ENCODE measurements around the gene TARS1. TPM values are rescaled to one million over a fixed set of nuclear protein-coding genes. Genes with fewer than 3 reads are reported as not detected.
A peak's percentile ranks its signal among the peaks of the same experiment; 100 is the strongest.

TARS1 gene
- total and polyA plus RNA-seq, 2 donors from 2014 or later: 66.0 to 99.5 TPM

DNA sequence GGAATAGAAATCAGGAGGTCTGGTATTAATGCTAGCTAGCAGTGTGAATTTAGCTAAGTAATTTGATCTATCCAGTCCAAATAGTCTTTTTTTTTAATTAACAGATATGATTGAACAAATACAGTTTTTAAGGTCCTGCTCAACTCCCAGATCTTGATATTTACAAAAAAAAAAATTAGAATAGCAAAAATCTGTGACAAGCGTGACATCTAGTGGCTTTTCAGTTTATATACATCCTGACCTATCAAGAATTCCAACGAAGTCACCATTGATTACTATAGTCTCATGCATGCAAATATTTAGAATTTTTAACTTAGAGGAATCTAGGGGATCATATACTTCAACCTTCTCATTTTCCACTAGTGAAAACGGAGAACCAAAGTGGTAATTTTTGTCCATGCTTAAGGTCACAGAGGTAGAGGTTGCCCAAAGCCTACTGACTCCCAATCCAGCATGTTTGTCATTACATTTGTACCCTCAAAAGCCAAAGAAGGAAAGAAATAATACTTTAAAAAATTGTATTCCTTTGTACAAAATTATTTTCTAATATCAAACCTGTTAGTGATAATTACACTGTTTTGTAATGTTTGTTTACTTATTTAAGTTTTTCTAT lies 17.6 kb upstream of the TARS1 start:
- Histone ChIP-seq H3K4me3 (ENCODE audit: low read length in 3 of 3) (no peak overlapping the region), H3K9ac (ENCODE audit: low read length in 3 of 3) (no peak overlapping the region), H3K36me3 (ENCODE audit: control insufficient read depth in 2 of 3, insufficient read depth in 3 of 3, low read length in 3 of 3) (no peaks in the 10 kb centered on the region), H3K27me3 (ENCODE audit: control insufficient read depth, insufficient read depth, low read length) (no peaks in the 10 kb centered on the region), H3K4me1 (ENCODE audit: control insufficient read depth in 2 of 3, insufficient read depth in 2 of 3, low read depth in 1 of 3, low read length in 3 of 3) (no peaks in the 10 kb centered on the region), H3K27ac (ENCODE audit: low read depth in 2 of 2, low read length in 2 of 2) (no peak overlapping the region), H3K9me3 (ENCODE audit: control insufficient read depth in 2 of 3, insufficient read depth in 1 of 3, low read length in 3 of 3) (no peaks in the 10 kb centered on the region)
- intact Hi-C loops (cut with DNase I): no loop called here
- TF ChIP-seq, protein P1, sequence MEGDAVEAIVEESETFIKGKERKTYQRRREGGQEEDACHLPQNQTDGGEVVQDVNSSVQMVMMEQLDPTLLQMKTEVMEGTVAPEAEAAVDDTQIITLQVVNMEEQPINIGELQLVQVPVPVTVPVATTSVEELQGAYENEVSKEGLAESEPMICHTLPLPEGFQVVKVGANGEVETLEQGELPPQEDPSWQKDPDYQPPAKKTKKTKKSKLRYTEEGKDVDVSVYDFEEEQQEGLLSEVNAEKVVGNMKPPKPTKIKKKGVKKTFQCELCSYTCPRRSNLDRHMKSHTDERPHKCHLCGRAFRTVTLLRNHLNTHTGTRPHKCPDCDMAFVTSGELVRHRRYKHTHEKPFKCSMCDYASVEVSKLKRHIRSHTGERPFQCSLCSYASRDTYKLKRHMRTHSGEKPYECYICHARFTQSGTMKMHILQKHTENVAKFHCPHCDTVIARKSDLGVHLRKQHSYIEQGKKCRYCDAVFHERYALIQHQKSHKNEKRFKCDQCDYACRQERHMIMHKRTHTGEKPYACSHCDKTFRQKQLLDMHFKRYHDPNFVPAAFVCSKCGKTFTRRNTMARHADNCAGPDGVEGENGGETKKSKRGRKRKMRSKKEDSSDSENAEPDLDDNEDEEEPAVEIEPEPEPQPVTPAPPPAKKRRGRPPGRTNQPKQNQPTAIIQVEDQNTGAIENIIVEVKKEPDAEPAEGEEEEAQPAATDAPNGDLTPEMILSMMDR (IDR thresholded peaks at IDR 0.05; ENCODE audit: borderline replicate concordance, extremely low read depth, insufficient read depth): peak; percentile 38
- DNase-seq (peak in 2 of 5 donors; percentile 40 to 56), FAIRE-seq (peak; percentile 61)

DNA sequence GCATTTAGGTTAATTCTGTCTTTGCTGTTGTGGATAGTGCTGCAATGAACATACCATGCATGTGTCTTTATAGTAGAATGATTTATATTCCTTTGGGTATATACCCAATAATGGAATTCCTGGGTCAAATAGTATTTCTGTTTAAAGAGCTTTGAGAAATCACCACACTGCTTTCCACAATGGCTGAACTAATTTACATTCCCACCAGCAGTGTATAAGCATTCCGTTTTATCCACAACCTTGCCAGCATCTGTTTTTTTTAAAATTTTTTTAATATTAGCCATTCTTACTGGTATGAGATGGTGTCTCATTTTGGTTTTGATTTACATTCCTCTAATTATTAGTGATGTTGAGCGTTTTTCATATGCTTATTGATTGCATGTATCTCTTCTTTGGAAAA lies 15.5 kb upstream of the TARS1 start:
- DNase-seq (no peak), FAIRE-seq (no peak)
- intact Hi-C loops (cut with DNase I): no loop called here
- no peaks in the 10 kb centered on the region for H3K36me3 ChIP-seq (ENCODE audit: control insufficient read depth in 2 of 3, insufficient read depth in 3 of 3, low read length in 3 of 3)
- no peak overlapping the region for H3K27ac ChIP-seq (ENCODE audit: low read depth in 2 of 2, low read length in 2 of 2)
- no peaks in the 10 kb centered on the region for H3K27me3 ChIP-seq (ENCODE audit: control insufficient read depth, insufficient read depth, low read length)
- H3K9me3 ChIP-seq (ENCODE audit: control insufficient read depth in 2 of 3, insufficient read depth in 1 of 3, low read length in 3 of 3): no peaks in the 10 kb centered on the region
- TF ChIP-seq, protein P1 (IDR thresholded peaks at IDR 0.05; ENCODE audit: borderline replicate concordance, extremely low read depth, insufficient read depth): no peak
- H3K9ac ChIP-seq (ENCODE audit: low read length in 3 of 3): no peak overlapping the region
- no peaks in the 10 kb centered on the region for H3K4me1 ChIP-seq (ENCODE audit: control insufficient read depth in 2 of 3, insufficient read depth in 2 of 3, low read depth in 1 of 3, low read length in 3 of 3)
- H3K4me3 ChIP-seq (ENCODE audit: low read length in 3 of 3): no peak overlapping the region

DNA sequence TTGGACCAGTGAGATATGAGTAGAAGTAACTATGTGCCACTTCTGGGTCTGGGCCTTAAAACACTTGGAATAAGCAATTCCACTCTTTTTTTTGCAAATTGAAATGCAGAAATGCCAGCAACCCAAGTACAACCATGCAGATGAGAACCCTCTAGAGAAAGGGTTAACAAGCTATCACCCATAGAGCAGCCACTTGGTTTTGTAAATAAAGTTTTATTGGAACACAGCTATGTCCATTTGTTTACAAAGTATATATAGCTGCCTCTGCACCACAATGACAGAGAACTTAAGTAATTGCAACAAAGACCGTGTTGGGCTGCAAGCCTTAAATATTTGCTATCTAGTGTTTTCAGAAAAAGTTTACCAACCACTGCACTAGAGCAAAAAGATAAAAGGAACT lies 9.8 kb upstream of the TARS1 start:
- Histone ChIP-seq H3K4me3 (ENCODE audit: low read length in 3 of 3) (no peak overlapping the region), H3K9me3 (ENCODE audit: control insufficient read depth in 2 of 3, insufficient read depth in 1 of 3, low read length in 3 of 3) (no peaks in the 10 kb centered on the region), H3K9ac (ENCODE audit: low read length in 3 of 3) (no peak overlapping the region), H3K4me1 (ENCODE audit: control insufficient read depth in 2 of 3, insufficient read depth in 2 of 3, low read depth in 1 of 3, low read length in 3 of 3) (peaks cover 0 to 4% (median 0%) of the 10 kb centered on the region in 3 donors), H3K27me3 (ENCODE audit: control insufficient read depth, insufficient read depth, low read length) (no peaks in the 10 kb centered on the region), H3K36me3 (ENCODE audit: control insufficient read depth in 2 of 3, insufficient read depth in 3 of 3, low read length in 3 of 3) (no peaks in the 10 kb centered on the region), H3K27ac (ENCODE audit: low read depth in 2 of 2, low read length in 2 of 2) (no peak overlapping the region)
- no peak for DNase-seq
- no peak for FAIRE-seq
- TF ChIP-seq, protein P1 (IDR thresholded peaks at IDR 0.05; ENCODE audit: borderline replicate concordance, extremely low read depth, insufficient read depth): no peak
- intact Hi-C loops (cut with DNase I): no loop called here

DNA sequence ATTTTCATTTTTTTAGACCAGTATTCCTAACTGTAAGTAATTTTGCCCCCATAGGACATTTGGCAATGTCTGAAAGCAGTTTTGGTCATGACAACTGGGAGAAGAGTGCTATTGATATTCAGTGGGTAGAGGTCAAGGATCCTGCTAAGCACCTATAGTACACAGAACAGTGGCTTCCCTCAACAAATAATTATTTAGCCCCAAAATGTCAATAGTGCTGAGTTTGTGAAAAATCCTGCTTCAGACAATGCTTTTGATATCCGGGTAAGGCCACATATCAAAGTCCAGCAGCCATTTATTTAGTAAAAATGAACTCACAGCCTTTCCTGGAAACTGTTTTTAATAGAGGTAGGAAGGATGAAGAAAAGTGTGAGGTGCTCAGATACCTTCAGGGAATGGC lies 8.1 kb upstream of the TARS1 start:
- H3K4me3 ChIP-seq (ENCODE audit: low read length in 3 of 3): no peak overlapping the region
- TF ChIP-seq, protein P1 (IDR thresholded peaks at IDR 0.05; ENCODE audit: borderline replicate concordance, extremely low read depth, insufficient read depth): no peak
- no peaks in the 10 kb centered on the region for H3K27me3 ChIP-seq (ENCODE audit: control insufficient read depth, insufficient read depth, low read length)
- H3K4me1 ChIP-seq (ENCODE audit: control insufficient read depth in 2 of 3, insufficient read depth in 2 of 3, low read depth in 1 of 3, low read length in 3 of 3): peaks cover 0 to 4% (median 0%) of the 10 kb centered on the region in 3 donors
- no peak for FAIRE-seq
- no peaks in the 10 kb centered on the region for H3K36me3 ChIP-seq (ENCODE audit: control insufficient read depth in 2 of 3, insufficient read depth in 3 of 3, low read length in 3 of 3)
- no peak overlapping the region for H3K9ac ChIP-seq (ENCODE audit: low read length in 3 of 3)
- no peak for DNase-seq
- no peak overlapping the region for H3K27ac ChIP-seq (ENCODE audit: low read depth in 2 of 2, low read length in 2 of 2)
- intact Hi-C loops (cut with DNase I): no loop called here
- H3K9me3 ChIP-seq (ENCODE audit: control insufficient read depth in 2 of 3, insufficient read depth in 1 of 3, low read length in 3 of 3): no peaks in the 10 kb centered on the region
